GM19468 (cell line): Measurements from ENCODE around the gene ZNF287.
A peak's percentile ranks its signal among the peaks of the same experiment; 100 is the strongest.
"Not testable (repeated sequence)": the region's sequence is repeated elsewhere in the genome, so short reads cannot be mapped to it uniquely, and the experiment has no call there.

Experiments used
- ATAC-seq: cut with Tn5 transposase; IDR thresholded peaks from one replicate; pipeline ENCODE4 v1.9.1; 2021; ENCODE audit warnings: mild to moderate bottlenecking, moderate library complexity, moderate number of reproducible peaks; ENCODE audit not compliant: unreplicated experiment; ENCODE audit errors: extremely low read depth

ZNF287 gene

GRCh38 chr17:16568541-16569357 lies at the start of gene ZNF287:
Gene ZNF287 (minus strand): TSS chr17:16569204. CDS start chr17:16567731, 1,473 bp downstream.
- peak; percentile 70 for ATAC-seq

GRCh38 chr17:16617481-16618060 lies 48.6 kb upstream of the ZNF287 start:
- ATAC-seq: no peak

- no peak for ATAC-seq
Observed at GRCh38 chr17:16599537-16599936, 30.5 kb upstream of the ZNF287 start.

GRCh38 chr17:16593356-16594102 lies 24.5 kb upstream of the ZNF287 start:
- no peak for ATAC-seq

- ATAC-seq: peak; percentile 60
Observed at GRCh38 chr17:16589097-16589969, 20.3 kb upstream of the ZNF287 start.

GRCh38 chr17:16585796-16586195 lies 16.8 kb upstream of the ZNF287 start:
- ATAC-seq: no peak

- ATAC-seq: no peak
Observed at GRCh38 chr17:16584273-16584995, 15.4 kb upstream of the ZNF287 start.

- no peak for ATAC-seq
Observed at GRCh38 chr17:16583781-16584180, 14.8 kb upstream of the ZNF287 start.

- no peak for ATAC-seq
Observed at GRCh38 chr17:16573466-16573865, 4.5 kb upstream of the ZNF287 start.

GRCh38 chr17:16569358-16569712 lies 331 bp upstream of the ZNF287 start:
- ATAC-seq: no peak

GRCh38 chr17:16552637-16553045 lies 16.4 kb downstream of the ZNF287 start:
- no peak for ATAC-seq

GRCh38 chr17:16551878-16552636 lies 16.9 kb downstream of the ZNF287 start:
- no peak for ATAC-seq

GRCh38 chr17:16537130-16537458 lies 31.9 kb downstream of the ZNF287 start:
- no peak for ATAC-seq

GRCh38 chr17:16534236-16534635 lies 34.8 kb downstream of the ZNF287 start:
- no peak for ATAC-seq

- ATAC-seq: no peak
Observed at GRCh38 chr17:16529906-16530305, 39.1 kb downstream of the ZNF287 start.

GRCh38 chr17:16527298-16527697 lies 41.7 kb downstream of the ZNF287 start:
- no peak for ATAC-seq

GRCh38 chr17:16525556-16525955 lies 43.4 kb downstream of the ZNF287 start:
- ATAC-seq: not testable (repeated sequence)

- peak; percentile 32 for ATAC-seq
Observed at GRCh38 chr17:16521070-16521727, 47.8 kb downstream of the ZNF287 start.
